K562 (cell line): ENCODE data around the gene TP73. TPM values are rescaled to one million over a fixed set of nuclear protein-coding genes. Genes with fewer than 3 reads are reported as not detected.

Experiments used
- ARID1B ChIP-seq: fragments of 450-650 bp; IDR thresholded peaks from 2 replicates; pipeline ENCODE4 v1.6.1; 2016; ENCODE audit warnings: antibody characterized with exemption, mild to moderate bottlenecking, inconsistent platforms
- ATF7 ChIP-seq: fragments of 450-650 bp; IDR thresholded peaks from 2 replicates; pipeline ENCODE4 v1.7.1; 2014; ENCODE audit warnings: mild to moderate bottlenecking, moderate library complexity
- BCOR ChIP-seq: fragments of 450-650 bp; IDR thresholded peaks from 2 replicates; pipeline ENCODE4 v1.6.1; 2016
- BHLHE40 ChIP-seq: IDR thresholded peaks from 2 replicates; pipeline ENCODE4 v1.6.1; 2011; ENCODE audit warnings: low read length, improper control_type of control experiment
- CBFA2T2 ChIP-seq: fragments of 450-650 bp; conservative IDR thresholded peaks from 2 replicates; pipeline ENCODE4 v1.6.1; 2017; ENCODE audit warnings: mild to moderate bottlenecking
- DPF2 ChIP-seq: fragments of 450-650 bp; IDR thresholded peaks from 2 replicates; pipeline ENCODE4 v1.6.1; 2016
- GATA2 ChIP-seq: sonication (generic); formaldehyde crosslinking; IDR thresholded peaks from 2 replicates; pipeline ENCODE4 v1.4.0; 2020; ENCODE audit warnings: mild to moderate bottlenecking, missing genetic modification reagents
- KHSRP ChIP-seq: fragments of 450-650 bp; IDR thresholded peaks from 2 replicates; pipeline ENCODE4 v1.6.1; 2017
- KLF16 ChIP-seq: IDR thresholded peaks from 2 replicates; pipeline ENCODE4 v1.6.1; 2016; ENCODE audit warnings: antibody characterized with exemption
- MEIS2 ChIP-seq: fragments of 450-650 bp; IDR thresholded peaks from 2 replicates; pipeline ENCODE4 v1.6.1; 2014; ENCODE audit warnings: mild to moderate bottlenecking; ENCODE audit not compliant: partially characterized antibody
- MTA3 ChIP-seq: fragments of 450-650 bp; formaldehyde crosslinking; IDR thresholded peaks from 2 replicates; pipeline ENCODE4 v1.6.1; 2017; ENCODE audit warnings: mild to moderate bottlenecking, borderline replicate concordance
- NBN ChIP-seq: fragments of 450-650 bp; IDR thresholded peaks from 2 replicates; pipeline ENCODE4 v1.6.1; 2016; ENCODE audit warnings: low read depth, mild to moderate bottlenecking
- NCOR1 ChIP-seq: fragments of 450-650 bp; IDR thresholded peaks from 2 replicates; pipeline ENCODE4 v1.6.1; 2016; ENCODE audit warnings: mild to moderate bottlenecking, moderate library complexity
- POLR2AphosphoS5 ChIP-seq: IDR thresholded peaks from 2 replicates; pipeline ENCODE4 v1.6.1; 2011; ENCODE audit warnings: mild to moderate bottlenecking, low read depth, low read length, moderate library complexity; ENCODE audit not compliant: control insufficient read depth, insufficient read depth
- SMAD1 ChIP-seq: fragments of 150-350 bp; IDR thresholded peaks from 2 replicates; pipeline ENCODE4 v1.6.1; 2014; ENCODE audit warnings: low read length, low read depth; ENCODE audit not compliant: partially characterized antibody
- SMAD4 ChIP-seq: fragments of 250-450 bp; sonication (Bioruptor Pico); conservative IDR thresholded peaks from 2 replicates; pipeline ENCODE4 v1.8.0; 2021; ENCODE audit warnings: inconsistent platforms, mild to moderate bottlenecking, moderate library complexity
- SOX6 ChIP-seq: fragments of 450-650 bp; IDR thresholded peaks from 2 replicates; pipeline ENCODE4 v1.6.1; 2014; ENCODE audit warnings: mild to moderate bottlenecking
- TAF9B ChIP-seq: fragments of 450-650 bp; IDR thresholded peaks from 2 replicates; pipeline ENCODE4 v1.6.1; 2018; ENCODE audit warnings: mild to moderate bottlenecking; ENCODE audit not compliant: partially characterized antibody
- TEAD4 ChIP-seq, 2 experiments: sonication (generic) in 1 of 2; formaldehyde crosslinking in 1 of 2; IDR thresholded peaks; 2 replicates each; pipeline versions ENCODE4 v1.6.1 to v1.8.0; 2012 to 2022; ENCODE audit warnings: borderline replicate concordance in 1 of 2, inconsistent platforms in 1 of 2, low read length in 1 of 2, mild to moderate bottlenecking in 1 of 2, missing genetic modification reagents in 1 of 2
- TRIM24 ChIP-seq, 2 experiments: fragments of 450-650 bp; IDR thresholded peaks; 2 replicates each; pipeline ENCODE4 v1.6.1; 2016
- polyA plus RNA-seq, 8 experiments: library from polyadenylated mRNA; depleted of rRNA in 4 of 8; stranded (reverse) in 5 of 8; unstranded in 3 of 8; fragments of >200 nt; fragmentation: Nextera tagmentation in 2 of 8; fragmentation: Illumina TruSeq in 1 of 8; extraction: Ambion mirVana in 2 of 8; extraction: Trizol in 1 of 8; gene quantifications; 2 replicates each; pipeline versions ENCODE4 v1.2.1 to v1.2.3, GENCODE V29; 2011 to 2014; ENCODE audit warnings: inconsistent platforms in 1 of 8, missing spikeins in 1 of 8
- total RNA-seq, 7 experiments: library from RNA; depleted of rRNA in 6 of 7; stranded (reverse); fragments of >200 nt in 6 of 7; fragmentation: Illumina TruSeq in 2 of 7; extraction: Trizol in 2 of 7; gene quantifications; 2 replicates each; pipeline versions ENCODE4 v1.2.1 to v1.2.3, GENCODE V29; 2011 to 2021; ENCODE audit warnings: low replicate concordance in 1 of 7
- TF ChIP-seq, protein P1 (sequence below): fragments of 200-800 bp; sonication (Bioruptor generic); IDR thresholded peaks from 2 replicates; pipeline ENCODE4 v1.6.1; 2016; ENCODE audit warnings: missing genetic modification characterization, missing compliant biosample characterization
- TF ChIP-seq, protein P2 (sequence below), 2 experiments: IDR thresholded peaks; 2 replicates each; pipeline ENCODE4 v1.6.1; 2012; ENCODE audit warnings: improper control_type of control experiment in 2 of 2, low read depth in 2 of 2, low read length in 2 of 2, borderline replicate concordance in 1 of 2
- TF ChIP-seq, protein P3 (sequence below): sonication (generic); formaldehyde crosslinking; IDR thresholded peaks from 2 replicates; pipeline ENCODE4 v1.8.0; 2022; ENCODE audit warnings: missing genetic modification reagents, mild to moderate bottlenecking, moderate library complexity, borderline replicate concordance

The TP73 gene
- total and polyA plus RNA-seq, 9 of the 15 experiments (the other 6 are each of a cell fraction or from before 2014, with no cell fraction given), result 0.07 to 1.6 (median 0.40) TPM; not detected in 2

DNA sequence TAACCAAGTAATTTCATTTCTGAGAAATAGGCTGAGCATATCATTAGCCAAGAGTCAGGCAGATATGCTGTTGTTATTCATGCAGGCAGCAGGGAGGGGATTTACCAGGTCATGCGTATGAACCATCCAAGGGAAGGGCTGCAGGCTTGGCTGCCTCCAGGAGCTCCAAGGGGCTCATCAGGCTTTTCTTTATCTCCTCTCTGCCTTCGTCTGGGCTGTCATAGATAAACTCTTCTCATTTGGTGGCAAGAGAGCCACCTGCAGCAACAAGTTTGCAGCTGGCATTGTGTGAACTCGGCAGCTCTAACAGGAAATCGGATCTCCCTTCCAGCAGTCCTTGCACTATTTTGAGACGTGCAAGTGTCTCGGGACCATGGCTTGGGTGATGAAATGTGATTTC is 107.5 kb downstream of the TP73 start (continued):
- TF ChIP-seq, protein P1, sequence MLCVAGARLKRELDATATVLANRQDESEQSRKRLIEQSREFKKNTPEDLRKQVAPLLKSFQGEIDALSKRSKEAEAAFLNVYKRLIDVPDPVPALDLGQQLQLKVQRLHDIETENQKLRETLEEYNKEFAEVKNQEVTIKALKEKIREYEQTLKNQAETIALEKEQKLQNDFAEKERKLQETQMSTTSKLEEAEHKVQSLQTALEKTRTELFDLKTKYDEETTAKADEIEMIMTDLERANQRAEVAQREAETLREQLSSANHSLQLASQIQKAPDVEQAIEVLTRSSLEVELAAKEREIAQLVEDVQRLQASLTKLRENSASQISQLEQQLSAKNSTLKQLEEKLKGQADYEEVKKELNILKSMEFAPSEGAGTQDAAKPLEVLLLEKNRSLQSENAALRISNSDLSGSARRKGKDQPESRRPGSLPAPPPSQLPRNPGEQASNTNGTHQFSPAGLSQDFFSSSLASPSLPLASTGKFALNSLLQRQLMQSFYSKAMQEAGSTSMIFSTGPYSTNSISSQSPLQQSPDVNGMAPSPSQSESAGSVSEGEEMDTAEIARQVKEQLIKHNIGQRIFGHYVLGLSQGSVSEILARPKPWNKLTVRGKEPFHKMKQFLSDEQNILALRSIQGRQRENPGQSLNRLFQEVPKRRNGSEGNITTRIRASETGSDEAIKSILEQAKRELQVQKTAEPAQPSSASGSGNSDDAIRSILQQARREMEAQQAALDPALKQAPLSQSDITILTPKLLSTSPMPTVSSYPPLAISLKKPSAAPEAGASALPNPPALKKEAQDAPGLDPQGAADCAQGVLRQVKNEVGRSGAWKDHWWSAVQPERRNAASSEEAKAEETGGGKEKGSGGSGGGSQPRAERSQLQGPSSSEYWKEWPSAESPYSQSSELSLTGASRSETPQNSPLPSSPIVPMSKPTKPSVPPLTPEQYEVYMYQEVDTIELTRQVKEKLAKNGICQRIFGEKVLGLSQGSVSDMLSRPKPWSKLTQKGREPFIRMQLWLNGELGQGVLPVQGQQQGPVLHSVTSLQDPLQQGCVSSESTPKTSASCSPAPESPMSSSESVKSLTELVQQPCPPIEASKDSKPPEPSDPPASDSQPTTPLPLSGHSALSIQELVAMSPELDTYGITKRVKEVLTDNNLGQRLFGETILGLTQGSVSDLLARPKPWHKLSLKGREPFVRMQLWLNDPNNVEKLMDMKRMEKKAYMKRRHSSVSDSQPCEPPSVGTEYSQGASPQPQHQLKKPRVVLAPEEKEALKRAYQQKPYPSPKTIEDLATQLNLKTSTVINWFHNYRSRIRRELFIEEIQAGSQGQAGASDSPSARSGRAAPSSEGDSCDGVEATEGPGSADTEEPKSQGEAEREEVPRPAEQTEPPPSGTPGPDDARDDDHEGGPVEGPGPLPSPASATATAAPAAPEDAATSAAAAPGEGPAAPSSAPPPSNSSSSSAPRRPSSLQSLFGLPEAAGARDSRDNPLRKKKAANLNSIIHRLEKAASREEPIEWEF (CRISPR knock-in tag), result no peak
- TF ChIP-seq ARID1B (peak; percentile 81), NBN (no peak), GATA2 (CRISPR knock-in tag) (peak; percentile 71), SMAD1 (no peak), ATF7 (0 out of 2 replicates have a peak, but pooled peaks have one; percentile 15), KLF16 (peak; percentile 80), MEIS2 (peak; percentile 49), SMAD4 (CRISPR knock-in tag) (0 out of 2 replicates have a peak, but pooled peaks have one; percentile 48), BHLHE40 (0 out of 2 replicates have a peak, but pooled peaks have one; percentile 30), CBFA2T2 (peak; percentile 89), NCOR1 (peak; percentile 65), TAF9B (no peak), POLR2AphosphoS5 (peak; percentile 58), KHSRP (no peak), SOX6 (peak; percentile 58; the same call in 1 of the 2 replicates), DPF2 (peak; percentile 53; the same call in 1 of the 2 replicates), TEAD4 (IDR thresholded peaks at IDR 0.05; ENCODE audit: low read length) (peak; percentile 69), TEAD4 (CRISPR knock-in tag; IDR thresholded peaks at IDR 0.05; ENCODE audit: borderline replicate concordance) (no peak), MTA3 (0 out of 2 replicates have a peak, but pooled peaks have one; percentile 45), BCOR (peak; percentile 67; the same call in 1 of the 2 replicates), TRIM24 (IDR thresholded peaks at IDR 0.05) (peak; percentile 29 to 83; a peak in 2 of 4 replicates)
- TF ChIP-seq, protein P2, sequence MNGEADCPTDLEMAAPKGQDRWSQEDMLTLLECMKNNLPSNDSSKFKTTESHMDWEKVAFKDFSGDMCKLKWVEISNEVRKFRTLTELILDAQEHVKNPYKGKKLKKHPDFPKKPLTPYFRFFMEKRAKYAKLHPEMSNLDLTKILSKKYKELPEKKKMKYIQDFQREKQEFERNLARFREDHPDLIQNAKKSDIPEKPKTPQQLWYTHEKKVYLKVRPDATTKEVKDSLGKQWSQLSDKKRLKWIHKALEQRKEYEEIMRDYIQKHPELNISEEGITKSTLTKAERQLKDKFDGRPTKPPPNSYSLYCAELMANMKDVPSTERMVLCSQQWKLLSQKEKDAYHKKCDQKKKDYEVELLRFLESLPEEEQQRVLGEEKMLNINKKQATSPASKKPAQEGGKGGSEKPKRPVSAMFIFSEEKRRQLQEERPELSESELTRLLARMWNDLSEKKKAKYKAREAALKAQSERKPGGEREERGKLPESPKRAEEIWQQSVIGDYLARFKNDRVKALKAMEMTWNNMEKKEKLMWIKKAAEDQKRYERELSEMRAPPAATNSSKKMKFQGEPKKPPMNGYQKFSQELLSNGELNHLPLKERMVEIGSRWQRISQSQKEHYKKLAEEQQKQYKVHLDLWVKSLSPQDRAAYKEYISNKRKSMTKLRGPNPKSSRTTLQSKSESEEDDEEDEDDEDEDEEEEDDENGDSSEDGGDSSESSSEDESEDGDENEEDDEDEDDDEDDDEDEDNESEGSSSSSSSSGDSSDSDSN (IDR thresholded peaks at IDR 0.05; ENCODE audit: borderline replicate concordance in 1 of 2, low read depth in 2 of 2, low read length in 2 of 2), result 0 out of 4 replicates have a peak, but pooled peaks of 1 of the 2 experiments have one; percentile 24
- TF ChIP-seq, protein P3, sequence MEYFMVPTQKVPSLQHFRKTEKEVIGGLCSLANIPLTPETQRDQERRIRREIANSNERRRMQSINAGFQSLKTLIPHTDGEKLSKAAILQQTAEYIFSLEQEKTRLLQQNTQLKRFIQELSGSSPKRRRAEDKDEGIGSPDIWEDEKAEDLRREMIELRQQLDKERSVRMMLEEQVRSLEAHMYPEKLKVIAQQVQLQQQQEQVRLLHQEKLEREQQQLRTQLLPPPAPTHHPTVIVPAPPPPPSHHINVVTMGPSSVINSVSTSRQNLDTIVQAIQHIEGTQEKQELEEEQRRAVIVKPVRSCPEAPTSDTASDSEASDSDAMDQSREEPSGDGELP (CRISPR knock-in tag), result peak; percentile 33; the same call in 1 of the 2 replicates
